Type B pancreatic cell (in vitro differentiated cells): ENCODE results near the gene NR1H2. TPM values are rescaled to one million over a fixed set of nuclear protein-coding genes. Genes with fewer than 3 reads are reported as not detected.

Source experiments
- DNase-seq: peaks from one replicate; pipeline ENCODE4 v3.0.0; 2021; ENCODE audit warnings: mixed read lengths; ENCODE audit not compliant: unreplicated experiment; ENCODE audit errors: extremely low spot score
- H3K27ac Mint-ChIP-seq: 2 replicates; pipeline ENCODE4 v1.8.0; 2021; ENCODE audit warnings: mild to moderate bottlenecking, mixed read lengths
- H3K27me3 Mint-ChIP-seq: 2 replicates; pipeline ENCODE4 v1.8.0; 2021; ENCODE audit warnings: mixed read lengths
- H3K36me3 Mint-ChIP-seq: 2 replicates; pipeline ENCODE4 v1.8.0; 2021; ENCODE audit warnings: mixed read lengths
- H3K4me1 Mint-ChIP-seq: one replicate; pipeline ENCODE4 v1.8.0; 2021; ENCODE audit warnings: mixed read lengths; ENCODE audit not compliant: unreplicated experiment
- H3K4me3 Mint-ChIP-seq: 2 replicates; pipeline ENCODE4 v1.8.0; 2021; ENCODE audit warnings: mild to moderate bottlenecking, mixed read lengths
- H3K9me3 Mint-ChIP-seq: 2 replicates; pipeline ENCODE4 v1.8.0; 2021; ENCODE audit warnings: mixed read lengths
- CTCF ChIP-seq: fragments of 200-600 bp; sonication (generic); conservative IDR thresholded peaks from 2 replicates; pipeline ENCODE4 v1.5.0; 2021; ENCODE audit warnings: antibody characterized with exemption, mild to moderate bottlenecking
- total RNA-seq: library from RNA; stranded (reverse); gene quantifications from 2 replicates; pipeline ENCODE4 v1.2.1, GENCODE V29; 2021; ENCODE audit warnings: low replicate concordance

Gene NR1H2
- total RNA-seq, 1 donor from 2014 or later: 30.3 TPM

GRCh38 chr19:50425581-50425980 lies 49.3 kb downstream of the NR1H2 start:
- Mint-ChIP-seq H3K4me3 (no peak overlapping the region), H3K36me3 (no peaks in the 10 kb centered on the region), H3K9me3 (no peaks in the 10 kb centered on the region), H3K27me3 (peaks cover 15% of the 10 kb centered on the region), H3K27ac (no peak overlapping the region), H3K4me1 (peaks cover 4% of the 10 kb centered on the region)
- TF ChIP-seq CTCF: no peak
- DNase-seq: no peak

GRCh38 chr19:50427318-50427925 lies 51.2 kb downstream of the NR1H2 start:
- no peak overlapping the region for H3K4me3 Mint-ChIP-seq

GRCh38 chr19:50427997-50428425 lies 51.8 kb downstream of the NR1H2 start:
- Mint-ChIP-seq H3K4me1 (peaks cover 15% of the 10 kb centered on the region), H3K4me3 (no peak overlapping the region), H3K27ac (peak overlapping the region; percentile 46), H3K9me3 (no peaks in the 10 kb centered on the region), H3K36me3 (no peaks in the 10 kb centered on the region), H3K27me3 (peaks cover 23% of the 10 kb centered on the region)
- no peak for TF ChIP-seq CTCF
- no peak for DNase-seq

More at GRCh38 chr19:50427318-50427925, 51.2 kb downstream of the NR1H2 start:
- no peaks in the 10 kb centered on the region for H3K36me3 Mint-ChIP-seq
- no peak overlapping the region for H3K27ac Mint-ChIP-seq
- H3K27me3 Mint-ChIP-seq: peaks cover 21% of the 10 kb centered on the region
- DNase-seq: no peak
- no peaks in the 10 kb centered on the region for H3K9me3 Mint-ChIP-seq
- no peak for TF ChIP-seq CTCF
- peaks cover 12% of the 10 kb centered on the region for H3K4me1 Mint-ChIP-seq

- peak overlapping the region; percentile 65 for H3K4me3 Mint-ChIP-seq
- DNase-seq: no peak
- no peaks in the 10 kb centered on the region for H3K36me3 Mint-ChIP-seq
- H3K27ac Mint-ChIP-seq: no peak overlapping the region
- H3K9me3 Mint-ChIP-seq: no peaks in the 10 kb centered on the region
- peaks cover 25% of the 10 kb centered on the region for H3K27me3 Mint-ChIP-seq
- peaks cover 18% of the 10 kb centered on the region for H3K4me1 Mint-ChIP-seq
- no peak for TF ChIP-seq CTCF
Measured at GRCh38 chr19:50428772-50429463, 52.7 kb downstream of the NR1H2 start.

GRCh38 chr19:50430888-50431342 lies 54.7 kb downstream of the NR1H2 start:
- H3K36me3 Mint-ChIP-seq: no peaks in the 10 kb centered on the region
- peak overlapping the region; percentile 88 for H3K27ac Mint-ChIP-seq
- TF ChIP-seq CTCF: no peak
- DNase-seq: no peak
- peaks cover 24% of the 10 kb centered on the region for H3K4me1 Mint-ChIP-seq
- H3K4me3 Mint-ChIP-seq: peak overlapping the region; percentile 93
- peaks cover 31% of the 10 kb centered on the region for H3K27me3 Mint-ChIP-seq
- H3K9me3 Mint-ChIP-seq: no peaks in the 10 kb centered on the region
